Stimulated activated CD4-positive, alpha-beta T cell treated with anti-CD3 and anti-CD28 coated beads, Interleukin-15, amount 100 ng/mL, for 48 hours (primary cell): ENCODE results near the gene MTIF2.
"Not testable (repeated sequence)": the region's sequence is repeated elsewhere in the genome, so short reads cannot be mapped to it uniquely, and the experiment has no call there.

Experiments used
- DNase-seq, 2 donors: peaks; one replicate each; pipeline ENCODE4 v3.0.0-alpha.2; 2020; ENCODE audit warnings: low read depth in 2 of 2

The MTIF2 gene

GRCh38 chr2:55196526-55196925 is 72.5 kb downstream of the MTIF2 start:
- no peak for DNase-seq

DNA sequence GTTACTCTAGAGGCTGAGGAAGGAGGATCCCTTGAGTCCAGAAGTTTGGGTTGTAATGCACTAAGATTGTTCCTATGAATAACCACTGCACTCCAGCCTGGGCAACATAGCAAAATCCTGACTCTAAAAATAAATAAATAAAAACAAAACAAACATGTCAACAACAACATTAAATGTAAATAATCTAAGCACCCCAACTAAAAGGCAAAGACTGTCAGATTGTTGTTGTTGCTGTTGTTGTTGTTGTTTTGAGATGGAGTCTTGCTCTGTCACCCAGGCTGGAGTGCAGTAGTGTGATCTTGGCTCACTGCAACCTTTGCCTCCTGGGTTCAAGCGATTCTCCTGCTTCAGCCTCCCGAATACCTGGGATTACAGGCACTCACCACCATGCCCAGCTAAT is 77.1 kb downstream of the MTIF2 start:
- not testable (repeated sequence) for DNase-seq

DNA sequence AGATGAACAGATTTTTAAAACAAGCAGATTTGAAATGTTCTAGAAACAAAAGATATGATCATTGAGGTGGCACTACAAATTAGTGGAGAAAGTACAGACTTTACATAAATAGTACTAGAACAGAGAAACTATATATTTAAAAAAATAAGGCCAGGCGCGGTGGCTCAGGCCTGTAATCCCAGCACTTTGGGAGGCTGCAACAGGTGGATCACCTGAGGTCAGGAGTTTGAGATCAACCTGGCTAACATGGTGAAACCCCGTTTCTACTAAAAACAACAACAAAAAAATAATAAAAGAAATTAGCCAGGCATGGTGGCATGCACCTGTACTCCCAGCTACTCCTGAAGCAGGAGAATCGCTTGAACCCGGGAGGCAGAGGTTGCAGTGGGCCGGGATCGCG is 82.2 kb downstream of the MTIF2 start:
- DNase-seq: not testable (repeated sequence)
